ENCODE results near the gene PLA2G4A.

PLA2G4A gene

DNA sequence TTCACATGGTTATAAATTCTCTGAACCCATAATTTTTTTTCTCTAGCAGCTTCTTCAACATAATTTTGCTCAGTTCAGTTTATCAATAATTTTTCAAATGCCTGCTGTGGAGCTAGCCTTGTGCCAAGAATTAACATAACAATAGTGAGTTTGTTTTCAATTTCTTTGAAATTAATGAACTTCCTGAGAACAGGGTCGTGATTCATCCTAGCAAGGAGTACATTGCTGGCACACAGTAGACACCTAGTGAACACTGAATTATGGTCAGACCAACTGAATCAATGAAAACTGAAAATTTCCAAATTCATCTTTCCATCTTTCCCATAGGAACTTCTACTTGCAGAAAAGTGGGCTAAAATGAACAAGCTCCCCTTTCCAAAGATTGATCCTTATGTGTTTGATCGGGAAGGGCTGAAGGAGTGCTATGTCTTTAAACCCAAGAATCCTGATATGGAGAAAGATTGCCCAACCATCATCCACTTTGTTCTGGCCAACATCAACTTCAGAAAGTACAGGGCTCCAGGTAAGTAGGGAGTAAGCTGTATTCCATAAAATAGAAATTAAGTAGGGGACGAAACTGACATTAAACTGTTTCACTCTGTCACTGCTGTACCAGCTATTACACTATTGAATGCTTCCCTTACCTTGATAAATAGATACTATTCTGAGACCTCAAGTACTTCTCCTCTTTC, 148.7 kb downstream of the PLA2G4A start:
- no peak for DNase-seq (ENCODE audit: low read depth)

DNA sequence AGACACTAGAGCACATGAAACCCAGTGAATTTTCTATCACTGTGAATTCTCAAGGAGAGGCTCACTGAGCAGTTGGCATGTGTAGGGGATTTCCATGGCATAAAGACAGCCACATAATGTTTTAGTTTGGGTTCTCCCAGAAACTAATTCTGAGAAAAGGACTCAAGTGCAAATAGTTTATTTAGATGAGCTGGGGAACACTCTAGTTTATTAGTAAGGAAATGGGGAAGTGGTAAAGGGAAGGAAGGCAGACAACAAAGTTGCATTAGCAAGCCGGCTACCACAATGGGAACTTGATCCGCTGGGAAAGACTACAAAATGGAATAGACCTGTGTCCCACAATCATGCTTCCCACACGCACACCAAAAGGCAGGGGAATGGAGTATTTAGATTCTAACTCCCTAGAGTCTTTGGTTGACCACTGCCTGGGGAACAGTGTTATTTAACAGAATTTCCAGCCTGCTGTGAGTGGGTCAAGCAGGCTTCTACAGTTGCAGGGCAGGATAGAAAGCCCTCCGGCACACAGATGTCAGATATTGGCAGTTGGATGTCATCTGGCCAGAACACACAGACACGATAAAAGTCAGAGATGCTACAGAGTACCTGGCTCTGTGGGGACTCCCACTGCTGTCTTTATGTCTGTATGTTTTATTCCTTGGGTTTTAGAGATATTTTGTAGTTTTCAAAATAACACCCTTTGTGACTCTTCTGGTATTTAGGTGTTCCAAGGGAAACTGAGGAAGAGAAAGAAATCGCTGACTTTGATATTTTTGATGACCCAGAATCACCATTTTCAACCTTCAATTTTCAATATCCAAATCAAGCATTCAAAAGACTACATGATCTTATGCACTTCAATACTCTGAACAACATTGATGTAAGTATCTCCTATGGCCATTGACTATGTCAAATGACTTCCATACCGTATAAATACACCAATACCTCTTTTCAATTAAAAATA, 150.1 kb downstream of the PLA2G4A start:
- no peak for DNase-seq (ENCODE audit: low read depth)

DNA sequence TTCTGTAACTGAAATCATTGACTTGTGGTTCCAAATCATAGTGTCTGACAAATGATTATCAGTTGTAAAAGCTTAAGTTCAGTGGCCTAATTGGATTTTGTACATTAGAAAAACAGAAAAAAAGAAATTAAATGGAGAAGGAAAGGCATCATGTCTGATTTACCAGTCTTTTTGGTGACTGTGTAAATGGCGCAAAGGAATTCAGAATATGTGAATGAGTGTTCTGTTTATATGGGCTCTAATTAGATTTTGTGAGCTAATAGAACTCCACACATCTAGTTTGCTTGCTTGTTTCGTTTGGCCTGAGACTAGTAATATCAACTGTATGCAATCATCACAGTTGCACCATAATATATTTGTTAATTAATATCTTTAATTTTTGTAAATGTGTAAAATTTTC, 151.7 kb downstream of the PLA2G4A start:
- no peak for DNase-seq (ENCODE audit: low read depth)

DNA sequence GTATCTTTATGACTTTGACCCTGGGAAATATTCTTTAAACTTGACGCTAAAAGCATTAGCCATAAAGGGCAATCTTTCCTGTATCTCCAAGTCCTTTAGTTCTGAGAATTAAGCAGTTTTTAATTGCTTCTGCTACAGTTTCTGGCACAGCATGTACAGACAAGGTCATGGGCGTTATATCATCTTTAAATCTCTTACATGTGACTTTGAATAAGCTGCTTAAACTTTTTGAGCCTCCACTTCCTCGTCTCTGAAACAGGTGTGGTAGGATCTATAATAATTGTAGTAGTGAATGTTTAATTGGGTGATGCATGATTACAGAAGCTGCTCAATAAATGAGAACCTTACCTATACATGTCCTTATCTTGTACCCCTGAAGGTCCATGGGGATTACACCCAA, 153.4 kb downstream of the PLA2G4A start:
- no peak for DNase-seq (ENCODE audit: low read depth)

DNA sequence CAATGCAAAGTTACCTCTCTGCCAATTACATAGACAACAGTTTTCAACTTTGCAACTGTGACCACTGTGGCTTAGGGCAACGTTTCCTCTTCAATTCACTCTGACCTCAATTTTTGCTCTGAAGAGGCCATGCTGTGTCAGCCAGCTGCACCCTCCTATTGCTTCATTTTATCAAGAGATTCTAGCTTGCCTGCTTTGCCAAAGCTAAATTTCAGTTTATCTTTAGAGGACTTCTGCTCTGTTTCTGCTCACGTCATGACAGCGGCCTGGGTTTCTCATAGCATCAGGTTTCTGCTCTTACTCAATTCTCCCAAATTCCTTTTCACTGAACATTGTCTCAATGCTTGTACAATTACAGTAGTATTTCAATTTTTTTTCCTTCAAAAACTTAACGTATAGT, 154.6 kb downstream of the PLA2G4A start:
- no peak for DNase-seq (ENCODE audit: low read depth)

DNA sequence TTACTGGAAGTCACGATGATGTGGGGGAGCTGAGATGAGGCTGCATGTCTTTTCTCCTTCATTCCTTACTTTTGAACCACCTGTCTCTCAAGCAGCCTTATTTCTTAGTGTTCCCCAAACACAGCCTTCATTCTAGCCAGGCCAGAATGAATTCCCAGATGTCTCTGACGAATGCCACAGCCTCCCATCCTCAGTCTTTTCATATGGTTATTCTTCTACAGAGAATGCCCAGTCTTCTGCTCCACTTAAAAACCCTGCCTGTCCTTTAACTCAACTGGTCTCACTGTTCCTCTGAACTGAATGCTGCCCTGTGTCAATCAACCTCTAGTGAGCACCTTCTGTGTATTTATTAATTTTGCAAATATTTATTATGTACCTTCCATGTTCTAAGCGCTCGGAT, 156.2 kb downstream of the PLA2G4A start:
- no peak for DNase-seq (ENCODE audit: low read depth)

DNA sequence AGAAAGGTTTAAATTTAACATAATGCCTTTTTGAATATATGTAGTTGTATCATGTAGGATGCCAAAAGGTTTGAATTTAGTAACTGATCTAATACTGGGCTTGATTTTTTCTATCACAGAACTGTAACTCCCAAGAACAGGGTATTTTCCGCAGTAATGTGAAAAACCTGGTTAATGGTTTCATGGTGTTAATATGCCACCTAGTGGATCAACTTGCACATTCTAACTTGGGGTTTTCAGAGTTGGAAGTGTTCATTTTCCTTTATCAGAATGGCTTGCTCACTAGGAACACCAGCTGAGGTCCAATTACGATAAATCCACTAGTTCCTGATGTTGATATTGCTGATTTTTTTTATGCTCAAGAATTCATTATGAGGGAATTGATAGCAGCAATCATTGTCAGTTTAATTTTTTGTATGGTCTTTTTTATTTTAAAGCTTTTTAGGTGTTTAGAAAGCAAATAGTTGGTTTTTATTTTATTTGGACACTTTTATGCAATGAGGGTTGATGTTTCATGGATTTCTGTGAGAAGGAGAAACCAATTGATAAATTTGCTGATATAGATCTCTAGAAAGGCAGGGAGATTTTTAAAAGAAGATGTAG, 157.2 kb downstream of the PLA2G4A start:
- DNase-seq (ENCODE audit: low read depth), result no peak

DNA sequence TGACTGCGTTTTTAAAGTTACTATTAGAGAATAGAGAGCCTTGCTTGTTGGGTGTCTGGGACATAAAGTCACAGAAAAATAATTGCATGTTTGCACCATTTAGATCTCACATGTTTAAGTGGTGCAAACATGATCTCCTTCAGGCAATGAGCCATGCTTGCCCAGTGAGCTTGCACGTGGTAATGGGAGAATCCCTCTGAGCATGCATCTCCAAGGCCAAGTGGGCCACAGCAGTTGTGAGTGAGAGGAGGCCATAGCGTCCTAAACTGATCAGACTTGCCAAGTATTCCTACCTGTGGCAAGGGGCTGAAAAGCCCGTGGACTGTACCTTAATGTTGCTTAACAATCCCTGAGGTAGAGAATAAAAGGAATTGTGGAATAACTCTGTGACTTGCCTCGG, 158.3 kb downstream of the PLA2G4A start:
- no peak for DNase-seq (ENCODE audit: low read depth)

DNA sequence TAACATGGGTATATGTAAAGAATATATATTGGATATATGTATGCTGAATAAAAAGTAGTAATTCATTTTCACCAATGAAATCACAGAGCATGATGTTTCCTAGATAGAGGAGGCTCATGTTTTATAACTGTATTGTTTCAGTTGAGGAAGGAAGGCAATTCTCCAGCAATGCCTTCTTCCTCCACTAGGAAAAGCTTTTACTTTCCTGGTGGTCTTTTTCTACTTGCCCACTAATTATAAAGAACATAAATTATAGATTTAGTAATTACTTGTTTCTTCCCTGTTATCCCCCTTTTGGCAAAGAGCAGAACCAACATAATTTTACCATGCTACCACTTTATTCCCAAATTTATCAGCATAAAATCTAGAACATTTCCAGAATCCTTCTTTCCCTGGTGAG, 159.0 kb downstream of the PLA2G4A start:
- DNase-seq (ENCODE audit: low read depth), result no peak

DNA sequence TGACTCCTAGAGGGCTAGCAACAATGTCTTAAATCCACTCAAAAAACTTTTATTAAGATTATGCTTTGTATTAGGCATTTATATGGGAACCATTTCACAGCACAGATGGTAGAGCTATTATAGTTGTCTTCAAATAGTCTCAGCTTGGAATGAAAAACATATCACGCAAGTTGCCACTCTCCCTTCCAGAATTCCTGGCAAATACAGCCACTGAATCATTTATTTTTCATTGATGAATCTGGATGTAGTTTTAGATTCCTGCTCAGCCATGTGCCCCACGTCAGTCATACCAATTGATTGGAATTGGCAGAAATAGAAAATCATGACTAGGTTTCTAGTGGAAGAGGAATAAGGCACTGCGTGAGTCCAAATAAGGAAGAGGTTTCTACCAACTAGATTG, 165.2 kb downstream of the PLA2G4A start:
- DNase-seq (ENCODE audit: low read depth), result no peak

DNA sequence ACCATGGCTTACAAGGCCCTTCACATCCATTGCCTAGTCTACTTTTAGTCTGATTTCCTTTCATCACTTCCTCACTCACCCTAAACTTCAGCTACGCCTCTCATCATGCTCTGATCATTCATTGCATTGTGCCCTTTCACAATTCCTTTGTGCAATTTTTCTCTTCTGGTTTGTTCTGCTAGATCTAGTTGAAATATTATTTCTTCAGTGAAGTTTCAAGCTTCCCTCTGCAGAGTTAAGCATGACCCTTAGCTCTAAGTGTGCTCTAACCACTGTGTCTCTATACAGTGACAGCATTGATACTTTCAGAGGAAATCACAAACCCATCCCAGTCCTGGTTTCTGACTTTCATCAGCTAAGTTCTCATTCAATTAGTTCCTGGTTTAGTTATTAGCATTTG, 166.1 kb downstream of the PLA2G4A start:
- DNase-seq (ENCODE audit: low read depth), result no peak

DNA sequence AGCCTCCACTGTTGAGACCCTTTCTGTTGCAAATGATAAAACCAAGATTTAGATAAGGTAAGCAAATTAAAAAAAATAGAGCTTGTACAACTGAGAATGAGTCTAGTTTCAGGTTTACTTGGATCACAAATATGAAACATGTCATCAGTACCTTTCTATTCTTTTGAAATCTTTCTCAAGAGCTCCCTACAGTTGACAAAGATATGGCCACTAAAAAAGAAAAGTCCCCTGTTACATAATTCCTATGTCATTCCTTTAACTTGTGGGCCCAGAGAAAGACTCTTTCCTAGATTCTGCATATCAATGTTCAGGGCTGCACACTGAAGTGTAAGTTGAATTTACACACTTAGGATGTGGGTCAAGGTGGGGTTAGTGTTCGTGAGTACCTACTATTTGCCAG, 168.1 kb downstream of the PLA2G4A start:
- DNase-seq (ENCODE audit: low read depth), result no peak

DNA sequence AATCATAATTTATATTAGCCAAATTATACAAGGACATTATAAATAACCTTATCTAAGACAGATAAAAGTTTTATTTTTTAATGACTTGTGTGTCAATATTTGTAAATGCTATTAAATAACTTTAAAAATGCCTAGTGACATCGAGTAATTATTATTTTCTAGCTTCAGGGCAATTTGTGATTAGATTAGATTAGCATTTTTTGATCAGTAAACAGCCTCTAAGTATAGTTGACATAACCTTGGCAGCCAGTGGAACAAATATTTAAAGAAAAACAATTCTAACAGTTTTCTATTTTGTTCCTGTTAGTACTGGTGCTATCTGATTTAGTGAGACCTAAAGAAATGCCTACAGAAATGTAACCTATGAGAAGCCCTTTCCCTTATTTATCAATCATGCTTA, 169.1 kb downstream of the PLA2G4A start:
- no peak for DNase-seq (ENCODE audit: low read depth)

DNA sequence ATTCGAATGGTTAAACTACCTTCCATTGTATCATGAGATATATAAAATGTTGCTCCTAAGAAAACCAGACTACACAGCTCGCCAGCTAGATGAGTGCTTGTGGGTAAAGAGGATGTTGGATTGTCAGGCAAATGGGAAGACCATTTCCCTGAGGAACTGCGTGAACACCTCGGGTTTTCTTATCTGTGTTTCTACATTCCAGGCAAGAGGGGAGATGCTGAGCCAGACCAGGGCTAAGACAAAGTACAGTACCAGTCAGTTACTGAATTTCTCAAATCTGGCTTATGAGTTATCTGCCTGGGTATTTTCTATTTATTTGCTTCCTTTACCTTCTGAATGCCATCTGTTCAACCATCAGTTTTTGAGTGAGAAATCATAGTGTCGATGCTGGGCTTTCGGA, 170.8 kb downstream of the PLA2G4A start:
- DNase-seq (ENCODE audit: low read depth), result no peak

DNA sequence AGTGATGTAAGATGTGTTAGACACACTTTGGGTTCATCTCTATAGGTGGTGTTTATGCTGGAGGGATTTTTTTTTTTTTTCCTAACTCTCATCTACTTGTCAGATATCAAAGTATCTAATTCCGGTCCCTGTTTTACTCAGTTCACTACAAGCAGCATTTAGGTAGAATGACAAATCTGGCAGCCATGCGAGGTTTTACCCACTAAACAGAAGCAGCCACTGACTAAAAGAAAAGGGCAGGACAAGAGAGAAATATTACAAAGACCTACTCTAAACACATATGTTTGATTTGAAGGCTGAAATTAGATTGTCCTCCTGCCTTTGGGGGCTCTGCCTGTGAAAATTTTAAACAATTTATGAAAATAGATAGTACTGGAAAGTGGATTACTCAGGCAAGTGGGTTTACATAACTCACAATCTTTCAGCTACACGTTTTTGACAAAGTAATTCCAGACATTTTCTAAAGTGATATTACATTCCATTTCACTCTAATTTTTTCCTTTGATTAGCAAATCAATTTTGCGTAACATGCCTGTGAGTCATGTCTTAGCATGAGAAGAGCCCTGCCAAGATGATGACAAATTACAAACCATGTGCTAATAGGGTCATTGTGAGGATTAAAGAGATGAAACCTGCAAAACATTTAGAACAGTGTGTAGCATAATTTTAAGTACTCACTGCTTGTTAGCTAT, 172.6 kb downstream of the PLA2G4A start:
- no peak for DNase-seq (ENCODE audit: low read depth)

DNA sequence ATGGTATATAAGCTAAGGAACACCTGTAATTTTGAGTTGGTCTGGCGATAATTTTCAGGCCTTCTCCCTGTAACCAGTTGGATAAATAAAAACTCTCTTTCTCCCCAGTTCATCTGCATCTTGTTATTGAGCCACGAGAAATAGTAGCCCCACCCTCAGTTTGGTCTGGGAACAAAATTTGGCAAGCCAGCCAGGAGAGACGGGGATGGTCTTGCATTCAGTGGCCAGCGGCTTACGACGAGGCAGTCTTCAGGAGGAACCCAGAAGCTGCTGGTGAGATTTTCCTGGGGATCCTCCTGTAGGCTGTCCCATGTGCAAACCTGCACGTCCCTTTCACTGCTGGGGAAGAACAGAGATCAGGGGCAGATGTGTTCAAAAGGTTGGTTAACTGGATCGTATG, 174.6 kb downstream of the PLA2G4A start:
- DNase-seq (ENCODE audit: low read depth), result no peak

DNA sequence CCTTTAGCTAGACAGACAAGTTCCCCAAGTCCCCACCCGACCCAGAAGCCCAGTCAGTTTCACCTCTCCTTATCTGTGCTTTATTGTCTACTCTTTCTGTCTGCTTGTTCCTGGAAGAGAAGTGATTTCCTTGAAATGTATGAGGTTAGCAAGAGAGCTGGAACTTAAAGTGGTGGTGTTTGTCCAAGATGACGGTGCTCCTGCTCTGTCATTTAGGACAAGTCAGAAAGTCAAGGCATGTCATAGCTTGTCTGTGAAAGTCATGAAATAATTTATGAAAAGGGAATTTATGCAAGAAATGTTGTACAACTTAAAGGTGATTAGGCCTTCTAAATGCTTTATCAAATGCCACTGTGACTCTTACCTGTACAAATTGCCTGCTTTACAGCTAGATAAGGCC, 178.1 kb downstream of the PLA2G4A start:
- DNase-seq (ENCODE audit: low read depth), result no peak

DNA sequence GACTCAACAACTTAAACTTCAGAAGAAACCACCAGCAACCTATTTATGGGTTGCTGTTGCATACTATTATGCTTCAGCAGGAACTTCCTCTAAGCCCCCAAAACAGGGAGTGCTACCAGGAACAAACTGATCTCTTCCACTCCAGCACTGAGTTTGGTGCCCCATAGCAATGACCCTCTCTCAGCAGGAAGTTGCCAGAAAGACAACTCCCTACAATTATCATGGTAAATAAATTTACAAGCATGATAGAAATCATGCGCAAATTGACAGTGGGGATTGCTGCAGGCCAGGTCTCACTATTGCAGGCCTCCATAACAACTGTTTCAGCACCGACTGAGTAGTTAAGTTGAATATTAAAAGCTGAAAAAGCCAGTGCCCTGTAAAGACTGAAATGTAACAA, 180.6 kb downstream of the PLA2G4A start:
- DNase-seq (ENCODE audit: low read depth), result no peak

DNA sequence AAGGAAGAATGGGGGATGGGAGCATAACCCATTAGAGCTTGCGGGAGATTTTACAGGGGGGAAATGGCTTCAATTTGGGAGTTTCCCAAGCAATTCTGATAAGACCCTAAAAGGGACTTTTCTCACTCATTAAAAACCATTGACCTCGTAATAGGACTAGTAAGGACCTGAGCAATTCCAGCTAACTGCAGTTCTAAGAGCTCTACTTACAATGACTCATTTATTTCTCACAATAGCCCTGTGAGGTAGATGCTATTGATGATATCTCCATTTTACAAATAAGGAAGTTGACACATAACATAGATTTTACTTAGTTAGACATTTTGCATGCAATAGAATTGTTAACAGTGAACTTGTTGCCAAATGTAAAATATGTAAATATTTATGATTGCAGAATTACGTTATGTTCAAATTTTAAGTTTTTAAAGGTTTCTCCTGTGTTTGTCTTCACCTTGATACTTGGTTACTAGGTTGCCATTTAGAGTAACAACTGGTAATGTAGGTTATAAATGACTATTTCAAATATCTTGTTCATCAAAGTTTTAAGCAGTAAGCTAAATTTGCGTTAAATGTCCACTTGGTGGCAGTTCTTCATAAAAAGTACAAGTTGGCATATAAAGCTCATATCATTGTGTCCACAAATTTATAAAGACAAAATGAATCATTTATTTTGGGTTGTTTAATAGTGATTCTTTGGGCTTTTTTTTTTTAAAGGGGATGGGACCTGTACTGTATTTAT, 182.0 kb downstream of the PLA2G4A start:
- no peak for DNase-seq (ENCODE audit: low read depth)

DNA sequence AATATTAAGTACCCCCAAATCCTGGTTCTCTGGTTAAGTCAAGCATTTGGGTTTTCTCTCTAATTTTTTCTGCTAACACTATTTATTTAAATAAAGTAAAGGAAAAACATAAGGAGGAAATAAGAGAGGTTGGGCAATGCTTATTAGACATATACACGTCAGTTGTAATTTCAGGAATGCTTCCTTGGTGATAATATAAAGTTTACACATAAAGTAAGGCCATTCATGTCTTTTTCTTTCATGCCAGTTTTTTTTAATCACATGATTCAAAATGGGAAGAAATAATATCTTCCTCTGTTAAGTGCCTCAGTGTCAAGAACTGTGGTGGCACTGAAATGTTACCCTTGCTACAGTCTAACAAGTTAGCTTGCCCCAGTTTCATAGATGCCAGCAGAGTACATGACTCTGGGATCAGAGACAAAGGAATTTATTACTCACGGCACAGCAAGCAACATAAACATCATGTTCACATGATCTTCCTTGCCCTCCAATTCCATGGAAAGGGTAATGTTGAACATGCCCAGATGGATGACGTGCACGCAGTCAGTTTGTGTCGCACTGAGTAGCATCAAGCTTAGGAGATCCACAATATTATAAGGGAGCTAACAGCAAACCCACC, 184.9 kb downstream of the PLA2G4A start:
- no peak for DNase-seq (ENCODE audit: low read depth)

DNA sequence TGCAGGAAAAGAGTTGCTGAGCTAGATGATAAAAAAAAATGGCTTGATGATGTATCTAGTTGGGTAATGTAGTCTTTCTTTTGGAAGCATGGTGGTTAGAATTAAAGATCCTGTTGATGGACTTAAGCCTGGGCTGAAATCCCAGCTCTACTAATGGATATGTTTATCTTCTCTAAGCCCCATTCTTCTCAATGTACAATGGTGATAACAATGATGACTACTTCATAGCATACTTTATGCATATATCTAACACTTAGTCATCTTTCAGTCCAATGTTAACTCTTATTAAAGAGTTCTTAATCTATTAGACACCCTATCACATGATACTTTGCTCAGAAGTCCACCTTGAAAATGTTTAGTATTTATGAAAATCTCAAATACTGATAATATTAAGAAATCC, 189.5 kb downstream of the PLA2G4A start:
- no peak for DNase-seq (ENCODE audit: low read depth)

Data from T follicular helper cell (primary cell).